Glutamatergic neuron (in vitro differentiated cells): ENCODE data around the gene WSCD1. TPM values are rescaled to one million over a fixed set of nuclear protein-coding genes. Genes with fewer than 3 reads are reported as not detected.

Experiments used
- DNase-seq: peaks from one replicate; pipeline ENCODE4 v3.0.0; 2022
- H3K27ac Mint-ChIP-seq: one replicate; pipeline ENCODE4 v1.8.0; 2020; ENCODE audit warnings: mild to moderate bottlenecking, mixed read lengths, inconsistent platforms; ENCODE audit not compliant: unreplicated experiment
- H3K27me3 Mint-ChIP-seq: one replicate; pipeline ENCODE4 v1.8.0; 2020; ENCODE audit warnings: mild to moderate bottlenecking, moderate library complexity, mixed read lengths, inconsistent platforms; ENCODE audit not compliant: unreplicated experiment
- H3K36me3 Mint-ChIP-seq: one replicate; pipeline ENCODE4 v1.8.0; 2020; ENCODE audit warnings: mild to moderate bottlenecking, mixed read lengths, inconsistent platforms; ENCODE audit not compliant: unreplicated experiment
- H3K4me1 Mint-ChIP-seq: one replicate; pipeline ENCODE4 v1.8.0; 2020; ENCODE audit warnings: mild to moderate bottlenecking, low read depth, mixed read lengths, inconsistent platforms; ENCODE audit not compliant: unreplicated experiment
- H3K4me3 Mint-ChIP-seq: one replicate; pipeline ENCODE4 v1.8.0; 2020; ENCODE audit warnings: mild to moderate bottlenecking, mixed read lengths, inconsistent platforms; ENCODE audit not compliant: unreplicated experiment
- H3K9me3 Mint-ChIP-seq: one replicate; pipeline ENCODE4 v1.8.0; 2020; ENCODE audit warnings: mild to moderate bottlenecking, moderate library complexity, mixed read lengths, inconsistent platforms; ENCODE audit not compliant: unreplicated experiment
- total RNA-seq: library from RNA; stranded (reverse); fragmentation: NEBNext Ultra II Directional; extraction: Animal tissue kit (Norgen Biotek cat#: 25700); gene quantifications from one replicate; pipeline ENCODE4 v1.2.1, GENCODE V29; 2021; ENCODE audit not compliant: unreplicated experiment
- TF ChIP-seq, protein P1 (sequence below): fragments of 200-600 bp; sonication (generic); IDR thresholded peaks from one replicate; pipeline ENCODE4 v1.5.0; 2021; ENCODE audit not compliant: partially characterized antibody, unreplicated experiment

The WSCD1 gene
- total RNA-seq, 1 donor from 2014 or later, result 35.6 TPM

DNA sequence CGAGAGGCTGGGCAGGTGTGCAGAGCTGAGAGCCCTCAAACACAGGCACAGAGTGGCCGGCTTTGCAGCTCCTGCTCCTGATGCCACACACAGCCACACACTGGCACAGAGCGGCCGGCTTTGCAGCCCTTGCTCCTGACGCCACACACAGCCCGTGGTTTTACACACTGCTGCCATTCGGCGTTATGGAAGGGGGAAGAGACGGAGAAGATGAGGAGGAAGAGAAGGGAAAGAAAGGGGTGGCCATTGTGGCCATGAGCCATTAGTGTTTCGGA, 26.8 kb downstream of the WSCD1 start:
- DNase-seq, result no peak
- TF ChIP-seq, protein P1, sequence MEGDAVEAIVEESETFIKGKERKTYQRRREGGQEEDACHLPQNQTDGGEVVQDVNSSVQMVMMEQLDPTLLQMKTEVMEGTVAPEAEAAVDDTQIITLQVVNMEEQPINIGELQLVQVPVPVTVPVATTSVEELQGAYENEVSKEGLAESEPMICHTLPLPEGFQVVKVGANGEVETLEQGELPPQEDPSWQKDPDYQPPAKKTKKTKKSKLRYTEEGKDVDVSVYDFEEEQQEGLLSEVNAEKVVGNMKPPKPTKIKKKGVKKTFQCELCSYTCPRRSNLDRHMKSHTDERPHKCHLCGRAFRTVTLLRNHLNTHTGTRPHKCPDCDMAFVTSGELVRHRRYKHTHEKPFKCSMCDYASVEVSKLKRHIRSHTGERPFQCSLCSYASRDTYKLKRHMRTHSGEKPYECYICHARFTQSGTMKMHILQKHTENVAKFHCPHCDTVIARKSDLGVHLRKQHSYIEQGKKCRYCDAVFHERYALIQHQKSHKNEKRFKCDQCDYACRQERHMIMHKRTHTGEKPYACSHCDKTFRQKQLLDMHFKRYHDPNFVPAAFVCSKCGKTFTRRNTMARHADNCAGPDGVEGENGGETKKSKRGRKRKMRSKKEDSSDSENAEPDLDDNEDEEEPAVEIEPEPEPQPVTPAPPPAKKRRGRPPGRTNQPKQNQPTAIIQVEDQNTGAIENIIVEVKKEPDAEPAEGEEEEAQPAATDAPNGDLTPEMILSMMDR, result no peak
- Mint-ChIP-seq H3K27ac (no peak overlapping the region), H3K36me3 (peaks cover 12% of the 10 kb centered on the region), H3K9me3 (no peaks in the 10 kb centered on the region), H3K4me3 (no peak overlapping the region), H3K27me3 (peaks cover 3% of the 10 kb centered on the region), H3K4me1 (peaks cover 12% of the 10 kb centered on the region)

DNA sequence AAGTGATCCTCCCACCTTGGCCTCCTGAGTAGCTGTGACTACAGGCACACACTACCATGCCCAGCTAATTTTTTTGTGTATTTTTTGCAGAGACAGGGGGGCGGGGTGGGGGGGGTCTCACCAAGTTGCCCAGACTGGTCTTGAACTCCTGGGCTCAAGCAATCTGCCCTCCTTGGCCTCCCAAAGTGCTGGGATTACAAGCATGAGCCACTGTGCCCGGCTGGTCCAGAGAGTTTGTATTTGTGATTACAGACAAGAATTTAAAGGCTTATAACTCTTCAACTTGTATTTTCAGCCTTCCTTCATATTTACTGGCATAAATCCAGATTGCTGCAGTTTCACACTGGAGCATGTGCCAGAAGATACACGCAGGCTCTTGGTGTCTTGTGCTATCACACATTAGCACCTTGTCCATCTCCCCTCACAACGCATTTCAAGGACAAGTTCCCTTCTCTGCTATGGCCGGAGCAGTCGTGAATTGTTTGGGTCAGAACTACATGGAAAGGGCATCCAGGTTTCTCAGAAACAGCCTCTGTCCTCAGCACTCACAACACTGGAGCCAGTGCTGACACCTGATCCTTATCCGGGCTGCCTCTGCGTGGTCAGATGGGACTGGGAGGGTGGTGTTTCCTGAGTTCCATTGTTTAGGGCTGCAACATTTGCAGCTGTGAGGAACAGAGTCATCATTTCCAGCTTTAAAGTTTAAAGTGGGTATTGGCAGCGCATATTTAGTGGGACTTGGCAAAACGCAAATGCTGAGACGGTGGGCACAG, 28.1 kb downstream of the WSCD1 start:
- Mint-ChIP-seq H3K4me3 (no peak overlapping the region), H3K9me3 (no peaks in the 10 kb centered on the region), H3K27ac (no peak overlapping the region), H3K36me3 (peaks cover 12% of the 10 kb centered on the region), H3K27me3 (peaks cover 3% of the 10 kb centered on the region), H3K4me1 (peaks cover 9% of the 10 kb centered on the region)
- no peak for DNase-seq
- TF ChIP-seq, protein P1, result no peak

DNA sequence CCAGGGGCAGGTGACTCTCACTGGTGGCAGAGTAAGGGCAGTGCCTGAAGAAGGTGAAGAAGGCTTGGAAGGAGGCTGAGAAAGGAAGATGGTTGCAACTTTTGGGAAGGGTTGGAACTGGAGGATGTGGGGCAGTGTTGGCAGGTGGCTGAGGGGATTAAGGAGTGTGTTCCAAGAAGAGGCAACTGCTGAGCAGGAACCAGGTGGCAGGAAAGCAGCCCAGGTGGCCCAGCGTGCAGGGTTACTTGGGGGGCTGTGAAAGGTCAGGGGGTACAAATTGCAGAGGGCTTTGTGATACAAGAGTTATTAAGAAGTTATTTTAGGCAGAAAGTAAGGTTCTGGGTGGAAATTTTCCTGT, 28.6 kb downstream of the WSCD1 start:
- Mint-ChIP-seq H3K36me3 (peaks cover 12% of the 10 kb centered on the region), H3K27me3 (no peaks in the 10 kb centered on the region), H3K9me3 (no peaks in the 10 kb centered on the region), H3K4me3 (no peak overlapping the region), H3K27ac (no peak overlapping the region), H3K4me1 (peaks cover 9% of the 10 kb centered on the region)
- TF ChIP-seq, protein P1, result no peak
- no peak for DNase-seq

DNA sequence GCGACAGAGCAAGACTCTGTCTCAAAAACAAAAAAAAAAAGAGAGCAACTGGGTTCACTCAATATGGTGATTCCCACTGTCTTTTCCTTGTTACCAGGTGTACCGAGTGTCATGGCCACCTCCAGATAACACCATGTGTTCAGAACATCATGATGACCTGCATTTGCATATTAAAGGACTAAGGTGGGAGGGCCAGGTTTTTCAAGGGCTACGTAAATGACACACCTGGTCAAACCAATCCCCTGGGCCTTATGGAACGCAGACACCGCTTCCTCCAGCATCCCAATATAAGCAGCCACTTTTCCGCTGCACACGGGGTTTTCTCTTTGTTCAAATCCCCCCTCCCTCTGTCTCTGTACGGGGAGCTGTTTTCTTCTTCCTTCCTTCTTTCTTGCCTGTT, 29.3 kb downstream of the WSCD1 start:
- Mint-ChIP-seq H3K9me3 (peaks cover 1% of the 10 kb centered on the region), H3K27me3 (no peaks in the 10 kb centered on the region), H3K4me1 (peaks cover 9% of the 10 kb centered on the region), H3K36me3 (peaks cover 12% of the 10 kb centered on the region), H3K27ac (no peak overlapping the region), H3K4me3 (no peak overlapping the region)
- DNase-seq, result no peak
- TF ChIP-seq, protein P1, result no peak

DNA sequence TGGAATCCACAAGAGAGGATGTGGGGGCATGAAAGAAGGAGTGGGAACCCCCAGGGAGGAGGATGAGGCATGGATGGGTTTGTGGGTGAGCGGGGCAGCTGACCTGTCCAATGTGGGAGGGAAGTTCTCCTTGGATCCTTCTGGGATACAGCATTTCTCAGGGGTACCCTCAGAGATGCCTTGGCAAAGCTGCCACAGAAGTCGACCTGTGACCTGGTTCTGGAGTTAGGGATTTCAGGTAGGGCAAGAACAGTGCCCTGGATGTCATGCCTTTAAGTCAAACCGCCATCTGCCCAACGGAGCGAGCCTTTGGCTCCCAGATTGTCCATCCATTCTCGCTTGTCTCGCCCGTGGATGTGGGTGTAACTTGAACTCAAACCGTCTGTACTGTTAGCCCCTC, 30.0 kb downstream of the WSCD1 start:
- H3K4me1 Mint-ChIP-seq, result peaks cover 9% of the 10 kb centered on the region
- peaks cover 12% of the 10 kb centered on the region for H3K36me3 Mint-ChIP-seq
- peaks cover under 1% of the 10 kb centered on the region for H3K27me3 Mint-ChIP-seq

More for the DNA sequence above, 30.0 kb downstream of the WSCD1 start:
- Mint-ChIP-seq H3K9me3 (peaks cover 1% of the 10 kb centered on the region), H3K27ac (no peak overlapping the region), H3K4me3 (no peak overlapping the region)
- TF ChIP-seq, protein P1, result no peak
- DNase-seq, result no peak
